NCI-H446 treated with DMSO at 0.1 percent for 48 hours (cell line): ENCODE results near the gene SLC4A5.
"Not testable (repeated sequence)": the region's sequence is repeated elsewhere in the genome, so short reads cannot be mapped to it uniquely, and the experiment has no call there.

Experiments used
- DNase-seq: peaks from one replicate; lab custom pipeline; 2025; lab: John Stamatoyannopoulos, UW

Gene SLC4A5

GRCh38 chr2:74364533-74365505 is 21.6 kb upstream of the SLC4A5 start:
- DNase-seq: no peak

DNA sequence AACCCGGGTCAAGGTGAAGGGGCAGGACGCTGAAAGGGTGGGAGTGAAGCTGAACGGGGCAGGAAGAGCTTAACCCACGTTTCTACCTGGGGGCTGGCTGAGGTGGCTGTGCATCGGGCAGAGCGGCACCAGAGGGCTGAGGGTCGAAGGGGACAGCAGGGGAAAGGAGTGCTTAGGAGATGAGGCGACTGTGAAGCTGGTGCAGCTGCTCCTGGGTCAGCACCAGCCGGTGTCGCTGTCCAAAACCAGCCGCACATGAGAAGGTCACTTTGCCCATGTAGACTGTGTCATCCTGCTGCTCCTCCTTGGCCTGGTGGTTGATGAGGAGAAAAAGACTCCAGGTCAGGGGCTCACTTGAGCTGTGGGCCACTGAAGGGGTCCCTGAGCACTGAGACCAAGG is 18.1 kb upstream of the SLC4A5 start:
- no peak for DNase-seq

DNA sequence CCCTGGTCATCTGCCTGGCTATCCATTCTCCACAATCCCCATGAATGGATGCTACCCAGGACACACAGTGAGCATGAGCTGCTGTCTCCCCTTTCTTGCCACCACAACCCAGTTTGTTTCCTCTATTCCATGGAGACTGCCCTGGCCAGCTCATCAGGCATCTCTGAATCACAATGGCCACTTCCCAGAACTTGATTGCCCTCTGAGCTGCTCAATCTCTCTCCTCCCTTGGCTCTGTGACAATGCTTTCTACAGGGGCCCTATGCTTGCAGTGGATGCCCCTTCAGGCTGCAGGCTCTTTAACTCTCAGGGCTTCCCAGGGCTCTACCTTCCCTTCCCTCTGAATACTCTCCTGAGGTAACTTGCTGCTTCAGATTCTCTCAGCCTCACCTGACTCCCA is 14.4 kb upstream of the SLC4A5 start:
- DNase-seq: no peak

- no peak for DNase-seq
These were observed 6.7 kb upstream of the SLC4A5 start for GRCh38 chr2:74349889-74350288.

- DNase-seq: no peak
These were observed 4.5 kb upstream of the SLC4A5 start for GRCh38 chr2:74347742-74348141.

- DNase-seq: no peak
These were observed 4.1 kb upstream of the SLC4A5 start for GRCh38 chr2:74347303-74347702.

DNA sequence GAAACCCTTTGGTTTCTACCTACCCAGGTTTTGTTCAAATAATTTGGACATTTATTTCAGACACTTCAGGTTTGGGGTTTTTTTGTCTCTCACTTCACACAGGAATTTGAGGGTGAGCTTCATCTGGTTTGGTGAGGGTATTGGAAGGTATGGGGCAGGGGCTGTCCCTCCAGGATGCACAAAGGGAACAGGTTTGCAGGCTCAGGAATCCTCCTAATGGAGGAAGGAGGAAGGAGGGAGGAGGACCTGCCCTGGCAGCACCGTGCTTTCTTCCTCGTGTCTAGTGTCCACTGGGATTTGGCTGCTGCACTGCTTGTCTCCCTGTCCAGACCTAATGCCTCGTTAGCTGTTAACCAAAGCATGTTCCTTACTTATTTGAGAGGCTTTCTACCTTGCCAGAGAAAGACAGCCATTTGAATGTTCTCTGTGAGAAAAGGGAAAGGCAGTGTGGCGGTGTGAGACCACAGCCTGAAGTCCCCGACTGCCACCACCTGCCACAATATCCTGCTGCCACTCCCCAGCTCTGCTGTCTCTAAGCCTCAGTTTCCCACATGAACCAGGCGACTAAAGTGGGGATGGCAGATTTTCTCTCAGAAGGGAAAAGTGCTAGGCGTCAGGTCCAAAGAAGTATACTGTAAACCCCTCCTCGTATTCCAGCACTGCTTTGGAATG is 2.2 kb upstream of the SLC4A5 start:
- no peak for DNase-seq

- DNase-seq: not testable (repeated sequence)
These were observed 7.0 kb downstream of the SLC4A5 start for GRCh38 chr2:74336227-74336626.

- peak; percentile 11 for DNase-seq
These were observed 8.3 kb downstream of the SLC4A5 start for GRCh38 chr2:74334931-74335333.

- no peak for DNase-seq
These were observed 9.2 kb downstream of the SLC4A5 start for GRCh38 chr2:74333896-74334586.

DNA sequence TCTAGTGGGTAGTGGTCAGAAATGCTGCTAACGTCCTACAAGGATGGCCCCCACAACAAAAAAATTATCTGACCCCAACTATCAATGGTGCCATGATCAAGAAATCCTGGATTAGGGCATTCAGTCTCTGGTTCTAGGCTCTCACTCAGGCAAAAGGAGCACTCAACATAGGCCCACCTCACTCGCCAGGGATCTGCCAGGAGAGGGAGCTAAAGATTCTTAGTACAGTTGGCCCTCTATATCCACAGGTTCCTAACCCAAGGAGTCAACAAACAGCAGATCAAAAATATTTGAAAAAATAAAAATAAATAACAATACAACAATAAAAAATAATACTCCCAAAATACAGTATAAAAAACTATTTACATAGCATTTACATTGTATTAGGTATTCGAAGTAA is 10.0 kb downstream of the SLC4A5 start:
- no peak for DNase-seq

- DNase-seq: no peak
These were observed 10.6 kb downstream of the SLC4A5 start for GRCh38 chr2:74332550-74333174.

GRCh38 chr2:74328573-74328972 is 14.6 kb downstream of the SLC4A5 start:
- no peak for DNase-seq

- no peak for DNase-seq
These were observed 15.1 kb downstream of the SLC4A5 start for GRCh38 chr2:74328074-74328473.

- no peak for DNase-seq
These were observed 15.6 kb downstream of the SLC4A5 start for GRCh38 chr2:74327627-74328026.

DNA sequence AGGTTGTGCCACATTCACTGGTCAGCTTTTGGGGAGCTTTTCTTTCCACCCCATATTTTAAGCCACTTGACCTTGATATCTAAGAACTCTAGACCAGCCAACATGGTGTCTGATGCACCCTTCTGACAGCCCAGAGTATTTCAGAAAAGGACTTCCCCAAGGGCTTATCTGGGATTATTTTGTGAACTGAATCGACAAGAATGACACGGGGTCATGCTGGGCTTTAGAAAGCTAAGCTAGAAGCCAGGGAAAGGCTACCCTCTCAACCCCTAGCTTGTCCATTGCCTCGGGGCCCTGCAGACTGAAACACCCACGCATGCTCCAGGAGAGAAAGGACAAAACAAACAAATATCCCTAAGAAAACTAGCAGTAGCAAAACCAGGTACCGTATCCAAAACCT is 16.0 kb downstream of the SLC4A5 start:
- DNase-seq: no peak

DNA sequence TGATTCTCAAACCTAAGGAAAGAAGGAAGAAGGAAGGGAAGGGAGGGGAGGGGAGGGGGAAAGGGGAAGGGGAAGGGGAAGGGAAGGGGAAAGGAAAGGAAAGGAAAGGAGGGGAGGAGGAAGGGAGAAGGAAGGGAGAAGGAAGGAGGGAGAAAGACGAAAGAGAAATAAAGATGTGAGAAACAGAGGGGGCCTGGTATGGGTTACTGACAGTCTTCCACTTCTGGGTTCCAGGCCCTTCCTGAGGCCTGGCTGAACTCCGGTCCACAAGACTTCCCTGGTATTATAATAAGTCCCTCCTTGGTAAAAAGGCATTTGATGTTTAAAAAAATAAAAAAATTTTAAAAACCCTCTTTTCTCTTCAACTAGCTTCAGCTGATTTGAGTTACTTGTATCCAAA is 17.4 kb downstream of the SLC4A5 start:
- no peak for DNase-seq

DNA sequence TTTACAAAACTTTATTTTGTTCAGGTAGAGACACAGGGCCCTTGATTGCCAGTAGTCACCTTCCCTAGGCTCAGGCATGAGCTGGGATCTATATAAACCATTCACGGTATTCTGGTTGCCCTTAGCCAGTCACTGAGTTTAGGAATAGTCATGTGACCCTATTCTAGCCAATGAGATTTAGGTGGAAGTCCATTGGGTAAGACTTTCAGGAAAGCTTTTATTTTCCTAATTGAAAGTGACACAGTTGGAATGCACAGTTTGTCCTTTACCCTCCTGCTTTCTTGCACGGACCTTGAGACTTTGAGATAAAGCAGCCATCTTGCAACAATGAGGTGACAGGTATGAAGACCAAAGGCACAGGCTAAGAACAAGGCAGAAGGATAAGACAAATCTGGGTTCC is 21.5 kb downstream of the SLC4A5 start:
- DNase-seq: no peak

DNA sequence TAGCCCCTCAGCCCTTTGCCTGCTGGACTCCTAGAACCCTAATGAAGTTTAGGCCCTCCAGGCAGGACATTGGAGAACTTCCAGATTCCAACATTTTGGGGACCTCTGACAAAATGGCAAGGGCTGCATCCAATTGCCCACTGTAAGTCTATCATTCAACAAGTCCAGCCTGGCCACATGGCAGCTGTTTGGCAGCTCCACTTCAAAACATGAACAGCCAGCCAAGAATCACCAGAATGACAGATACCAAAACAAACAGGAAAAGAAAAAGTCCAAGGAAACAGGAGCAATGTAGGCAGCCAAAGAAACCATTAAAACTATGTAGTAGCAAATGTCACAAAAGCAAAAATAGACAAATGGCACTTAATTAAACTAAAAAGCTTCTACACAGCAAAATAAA is 25.5 kb downstream of the SLC4A5 start:
- DNase-seq: peak; percentile 17

- DNase-seq: no peak
These were observed 26.5 kb downstream of the SLC4A5 start for GRCh38 chr2:74316627-74317295.

- DNase-seq: no peak
These were observed 29.1 kb downstream of the SLC4A5 start for GRCh38 chr2:74314107-74314506.

- no peak for DNase-seq
These were observed 29.7 kb downstream of the SLC4A5 start for GRCh38 chr2:74313497-74313896.
